ENCODE data around the gene KYNU.

KYNU gene

DNA sequence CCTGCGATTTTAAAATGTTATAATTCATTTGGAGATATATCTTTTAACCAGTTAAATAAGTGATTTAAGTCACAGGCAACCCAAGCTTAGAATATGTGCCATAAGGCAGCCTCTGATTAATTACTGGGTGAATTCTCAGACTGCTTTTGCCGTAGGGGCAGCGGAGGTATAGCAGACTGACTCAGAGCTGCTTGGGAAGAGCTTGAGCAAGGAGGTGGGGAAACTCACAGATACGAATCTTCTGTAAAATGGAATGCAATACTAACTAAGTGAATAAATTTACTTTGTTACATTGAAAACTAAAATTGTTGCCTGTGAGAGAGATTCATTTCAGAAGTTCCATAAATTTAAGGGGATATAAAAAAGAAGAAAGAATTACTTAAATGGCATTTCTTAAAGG lies 115.4 kb downstream of the KYNU start:
- H3K4me3 ChIP-seq (ENCODE audit: low read depth, low read length) = no peak overlapping the region
- TF ChIP-seq, protein P1, sequence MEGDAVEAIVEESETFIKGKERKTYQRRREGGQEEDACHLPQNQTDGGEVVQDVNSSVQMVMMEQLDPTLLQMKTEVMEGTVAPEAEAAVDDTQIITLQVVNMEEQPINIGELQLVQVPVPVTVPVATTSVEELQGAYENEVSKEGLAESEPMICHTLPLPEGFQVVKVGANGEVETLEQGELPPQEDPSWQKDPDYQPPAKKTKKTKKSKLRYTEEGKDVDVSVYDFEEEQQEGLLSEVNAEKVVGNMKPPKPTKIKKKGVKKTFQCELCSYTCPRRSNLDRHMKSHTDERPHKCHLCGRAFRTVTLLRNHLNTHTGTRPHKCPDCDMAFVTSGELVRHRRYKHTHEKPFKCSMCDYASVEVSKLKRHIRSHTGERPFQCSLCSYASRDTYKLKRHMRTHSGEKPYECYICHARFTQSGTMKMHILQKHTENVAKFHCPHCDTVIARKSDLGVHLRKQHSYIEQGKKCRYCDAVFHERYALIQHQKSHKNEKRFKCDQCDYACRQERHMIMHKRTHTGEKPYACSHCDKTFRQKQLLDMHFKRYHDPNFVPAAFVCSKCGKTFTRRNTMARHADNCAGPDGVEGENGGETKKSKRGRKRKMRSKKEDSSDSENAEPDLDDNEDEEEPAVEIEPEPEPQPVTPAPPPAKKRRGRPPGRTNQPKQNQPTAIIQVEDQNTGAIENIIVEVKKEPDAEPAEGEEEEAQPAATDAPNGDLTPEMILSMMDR (IDR thresholded peaks at IDR 0.05; ENCODE audit: control insufficient read depth, extremely low read depth, insufficient read depth) = no peak
- DNase-seq (ENCODE audit: low read depth) = no peak

DNA sequence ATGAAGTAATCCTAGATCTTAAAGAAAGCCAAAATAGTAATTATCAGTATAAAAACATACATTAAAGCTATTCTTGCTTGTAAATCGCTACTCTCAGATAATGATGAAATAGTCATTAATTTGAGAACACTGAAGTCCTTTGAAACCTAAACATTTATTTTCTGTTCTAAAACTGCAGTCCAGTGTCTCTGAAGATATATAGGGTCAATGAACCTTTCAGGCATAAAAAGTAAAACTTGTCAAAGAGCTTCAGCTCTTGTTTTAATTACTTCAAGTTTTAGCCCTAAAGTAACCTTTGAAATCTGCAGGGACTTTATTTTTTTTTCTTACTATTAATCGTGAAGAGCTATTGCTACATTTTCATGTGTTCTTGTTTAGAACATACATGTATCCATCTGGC lies 116.3 kb downstream of the KYNU start:
- TF ChIP-seq, protein P1 (IDR thresholded peaks at IDR 0.05; ENCODE audit: control insufficient read depth, extremely low read depth, insufficient read depth) = no peak
- H3K4me3 ChIP-seq (ENCODE audit: low read depth, low read length) = no peak overlapping the region
- DNase-seq (ENCODE audit: low read depth) = no peak

DNA sequence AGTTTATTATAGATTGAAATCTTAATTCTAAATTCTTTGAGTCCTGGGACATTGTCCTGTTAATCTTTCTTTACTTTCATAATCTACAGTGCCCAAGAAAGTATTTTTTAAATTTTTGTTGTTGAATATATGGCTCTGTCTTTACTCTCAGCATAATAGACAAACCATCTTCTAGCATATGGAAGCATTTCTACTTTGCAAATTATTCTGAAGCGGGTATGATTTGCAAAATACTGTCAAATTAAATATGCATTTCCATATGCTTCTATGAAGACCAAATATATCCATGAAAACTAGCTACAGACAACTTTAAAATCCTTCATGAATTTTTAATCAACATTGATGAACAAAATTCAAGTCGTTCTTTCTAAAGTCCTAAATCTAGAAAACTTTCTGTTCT lies 117.2 kb downstream of the KYNU start:
- DNase-seq (ENCODE audit: low read depth) = no peak
- no peak overlapping the region for H3K4me3 ChIP-seq (ENCODE audit: low read depth, low read length)
- TF ChIP-seq, protein P1 (IDR thresholded peaks at IDR 0.05; ENCODE audit: control insufficient read depth, extremely low read depth, insufficient read depth) = no peak

DNA sequence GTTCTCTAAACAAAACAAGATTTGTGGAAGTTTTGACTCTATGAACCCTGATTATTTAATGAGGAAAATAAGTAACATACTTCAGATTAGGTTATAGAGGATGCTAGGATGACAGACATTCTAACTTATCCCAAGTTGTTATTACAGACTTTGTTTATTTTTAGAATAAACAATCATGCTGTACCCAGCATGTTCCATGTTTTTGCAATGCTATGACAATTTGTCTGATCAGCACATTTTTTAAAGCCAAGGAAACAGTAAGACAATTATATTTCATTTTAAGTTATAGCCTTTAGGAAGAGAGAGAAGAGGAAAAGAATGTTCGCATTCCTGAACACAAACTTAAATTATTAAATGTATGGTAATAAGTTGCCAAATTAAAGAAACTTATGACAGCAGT lies 119.8 kb downstream of the KYNU start:
- no peak for DNase-seq (ENCODE audit: low read depth)
- TF ChIP-seq, protein P1 (IDR thresholded peaks at IDR 0.05; ENCODE audit: control insufficient read depth, extremely low read depth, insufficient read depth) = no peak
- H3K4me3 ChIP-seq (ENCODE audit: low read depth, low read length) = no peak overlapping the region

DNA sequence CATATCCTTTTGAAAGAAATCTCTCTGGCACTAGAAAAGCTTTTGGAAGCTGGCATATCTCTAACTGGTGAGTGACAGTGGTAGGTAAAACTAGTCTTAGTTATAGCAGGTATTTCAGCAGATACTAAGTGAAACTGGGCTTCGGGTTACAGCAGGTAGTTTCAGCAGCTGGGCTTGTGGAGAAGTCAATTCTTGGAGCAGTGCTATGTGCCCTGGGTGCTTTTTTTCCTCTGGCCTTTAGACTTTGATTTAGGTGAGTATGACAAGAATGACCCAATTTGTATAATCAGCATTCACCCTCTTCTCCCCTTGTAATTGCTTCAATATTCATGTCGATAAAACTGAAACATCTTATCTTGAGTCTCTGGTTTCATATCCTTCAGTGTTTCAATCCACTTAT lies 123.1 kb downstream of the KYNU start:
- no peak for DNase-seq (ENCODE audit: low read depth)
- no peak overlapping the region for H3K4me3 ChIP-seq (ENCODE audit: low read depth, low read length)
- TF ChIP-seq, protein P1 (IDR thresholded peaks at IDR 0.05; ENCODE audit: control insufficient read depth, extremely low read depth, insufficient read depth) = no peak

DNA sequence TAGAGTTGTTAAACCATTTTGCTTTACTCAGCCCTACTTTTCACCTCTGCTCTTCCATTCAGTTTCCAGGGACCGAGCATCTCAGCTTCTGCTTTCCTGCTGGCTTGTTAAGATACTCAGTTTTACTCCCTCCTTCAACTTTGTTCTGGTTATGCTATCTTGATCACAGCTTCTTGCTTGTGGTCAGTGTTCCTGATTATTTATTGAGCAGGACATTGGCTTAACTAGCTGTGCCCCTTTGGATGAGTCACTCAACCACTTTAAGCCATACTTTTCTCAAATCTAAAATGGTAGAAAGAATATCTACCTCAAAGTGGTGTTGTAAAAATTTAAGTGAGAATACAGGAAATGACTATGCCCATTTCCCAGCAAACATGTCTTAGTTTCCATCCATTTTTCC lies 124.0 kb downstream of the KYNU start:
- no peak overlapping the region for H3K4me3 ChIP-seq (ENCODE audit: low read depth, low read length)
- DNase-seq (ENCODE audit: low read depth) = no peak
- TF ChIP-seq, protein P1 (IDR thresholded peaks at IDR 0.05; ENCODE audit: control insufficient read depth, extremely low read depth, insufficient read depth) = no peak

DNA sequence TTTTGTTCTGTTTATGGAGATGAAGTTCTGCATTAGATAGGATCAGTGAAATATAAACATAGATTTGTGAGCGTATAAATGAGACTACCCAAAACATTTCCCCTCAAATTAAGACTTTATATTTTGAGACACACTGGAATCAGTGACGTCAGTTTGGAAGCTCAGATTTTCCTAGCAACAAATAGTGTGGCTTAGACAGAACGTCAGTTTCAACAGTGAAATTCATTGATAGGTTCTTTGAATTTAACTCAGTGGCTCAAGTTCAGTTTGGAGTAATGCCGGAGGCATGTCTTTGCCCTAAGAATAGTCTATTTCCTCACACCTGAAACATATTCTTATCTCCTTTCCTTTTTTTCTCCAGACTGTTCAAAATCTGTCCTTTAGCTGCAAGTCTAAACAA lies 138.2 kb downstream of the KYNU start:
- TF ChIP-seq, protein P1 (IDR thresholded peaks at IDR 0.05; ENCODE audit: control insufficient read depth, extremely low read depth, insufficient read depth) = no peak
- no peak overlapping the region for H3K4me3 ChIP-seq (ENCODE audit: low read depth, low read length)
- no peak for DNase-seq (ENCODE audit: low read depth)

All from LNCaP clone FGC (cell line).